Measurements from ENCODE around the gene ARPC5L.
"Not testable (repeated sequence)": the region's sequence is repeated elsewhere in the genome, so short reads cannot be mapped to it uniquely, and the experiment has no call there.

GRCh38 chr9:124838567-124839275 is 23.2 kb upstream of the ARPC5L start:
- not testable (repeated sequence) for TF ChIP-seq CTCF, POLR2A (IDR thresholded peaks at IDR 0.05)

Measured in right lobe of liver (tissue), 4 donors.